ENCODE data around the gene RND2. TPM values are rescaled to one million over a fixed set of nuclear protein-coding genes. Genes with fewer than 3 reads are reported as not detected.
"Not testable (repeated sequence)": the region's sequence is repeated elsewhere in the genome, so short reads cannot be mapped to it uniquely, and the experiment has no call there.

The RND2 gene
- total RNA-seq, result 0.35 TPM
- 1 to 10 TPM in 3 of 8 donors, under 1 TPM in 5; 0.48 to 1.2 (median 0.83) TPM for polyA plus RNA-seq (ENCODE audit: insufficient read depth in 1 of 8, insufficient read length in 8 of 8, low replicate concordance in 1 of 8)
- long read RNA-seq, donor 1, result 0 reads
- long read RNA-seq, donor 2, result 0 reads
- long read RNA-seq, donor 3, partial matches to known transcripts, result 0 of 6 reads
- long read RNA-seq, donor 3, other reads (novel, unspliced or antisense), result 6 of 6 reads
- long read RNA-seq, donor 4, result 0 reads
- long read RNA-seq, donor 5, full-length matches to known transcripts, result 1 of 1 reads
- long read RNA-seq, donor 5, partial matches to known transcripts, result 0 of 1 reads
- long read RNA-seq, donor 5, other reads (novel, unspliced or antisense), result 0 of 1 reads
- long read RNA-seq, donor 6, result 0 reads
- long read RNA-seq, donor 7, full-length matches to known transcripts, result 1 of 1 reads
- long read RNA-seq, donor 7, partial matches to known transcripts, result 0 of 1 reads
- long read RNA-seq, donor 7, other reads (novel, unspliced or antisense), result 0 of 1 reads
- long read RNA-seq, donor 8, result 0 reads
- long read RNA-seq, donor 9, result 0 reads
- long read RNA-seq, donor 10, result 0 reads
- long read RNA-seq, donor 11, result 0 reads

DNA sequence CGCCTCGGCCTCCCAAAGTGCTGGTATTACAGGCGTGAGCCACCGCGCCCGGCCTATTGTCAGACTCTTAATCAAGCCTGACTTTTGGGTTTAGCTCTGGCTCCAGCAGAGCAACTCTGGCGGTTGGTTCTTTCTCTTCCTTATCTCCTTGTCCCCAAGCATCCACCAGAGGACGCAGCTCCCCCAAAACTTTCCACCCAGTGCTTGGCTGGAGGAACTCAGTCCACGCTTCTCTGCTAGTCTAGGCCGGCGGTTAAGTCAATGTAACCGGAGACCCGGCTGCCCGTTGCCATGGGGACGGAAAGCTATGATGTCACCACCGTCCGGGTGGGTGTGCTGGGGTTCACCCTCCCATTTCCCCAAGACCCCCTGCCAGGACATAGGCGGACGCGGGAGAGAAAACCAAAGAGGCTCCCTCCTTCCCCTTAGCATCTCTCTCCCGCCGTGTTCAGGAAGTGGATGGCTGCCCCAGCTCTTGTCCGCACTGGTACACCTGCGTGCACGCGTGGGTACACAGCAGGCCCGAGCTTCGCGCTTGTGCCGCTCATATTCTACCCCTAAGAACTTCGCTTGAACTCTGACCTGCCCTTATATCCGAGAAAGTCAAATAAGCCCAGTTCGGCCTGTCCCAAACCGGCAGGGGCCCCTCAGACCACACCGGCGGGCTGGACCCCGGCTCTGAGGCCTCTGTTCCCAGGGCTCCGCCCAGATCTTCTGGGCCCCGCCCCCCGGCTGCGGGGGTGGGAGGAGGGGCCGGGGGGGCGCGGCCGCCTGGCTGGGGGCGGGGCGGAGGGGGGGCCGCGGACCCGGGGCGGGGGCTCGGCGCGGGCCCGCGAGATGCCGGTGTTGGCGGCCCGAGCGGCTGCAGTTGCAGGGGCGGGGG, at the start of gene RND2:
TSS of gene RND2 (plus strand) at position 825 of the 883 bp plus-strand sequence. CDS start 117 bp downstream, outside the sequence.
- H3K4me1 ChIP-seq (ENCODE audit: control insufficient read depth, insufficient read depth, low read length), result peaks cover 32% of the 10 kb centered on the region
- peaks cover 2% of the 10 kb centered on the region for H3K27me3 ChIP-seq (ENCODE audit: control insufficient read depth, insufficient read depth, low read length)
- H3K36me3 ChIP-seq (ENCODE audit: control insufficient read depth, insufficient read depth, low read length), result peaks cover 5% of the 10 kb centered on the region
- peak; percentile 98 for DNase-seq
- no peaks in the 10 kb centered on the region for H3K9me3 ChIP-seq (replicated peaks; ENCODE audit: control insufficient read depth, low read depth, low read length)
- under 1% methylated on average over 46 of the region's 61 CpGs for WGBS (ENCODE audit: insufficient coverage)
- peak within 1 kb of the TSS; percentile 85 for H3K27ac ChIP-seq (ENCODE audit: low read length)
- peak within 1 kb of the TSS; percentile 59 for H3K4me3 ChIP-seq (ENCODE audit: low read length)

DNA sequence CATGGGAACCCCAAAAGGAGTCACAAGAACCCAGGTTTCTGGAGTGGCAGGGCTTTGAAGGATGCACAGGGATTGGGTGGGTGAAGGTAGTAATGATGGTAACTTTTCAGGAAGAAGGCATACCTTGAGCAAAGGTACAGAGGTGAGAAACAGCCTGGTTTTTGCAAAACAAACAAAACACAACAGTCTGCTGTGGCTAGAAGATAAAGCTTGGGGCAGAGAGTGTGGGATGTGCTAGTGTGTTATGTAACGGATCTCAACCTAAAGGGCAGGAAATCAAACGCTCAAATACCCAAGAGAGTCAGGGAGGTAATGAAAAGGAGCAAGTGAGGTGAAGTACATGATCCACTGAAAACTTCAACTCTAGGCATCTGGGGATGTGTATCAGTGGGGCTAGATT, 49.8 kb upstream of the RND2 start:
- Histone ChIP-seq H3K36me3 (ENCODE audit: control insufficient read depth, insufficient read depth, low read length) (no peaks in the 10 kb centered on the region), H3K4me1 (ENCODE audit: control insufficient read depth, insufficient read depth, low read length) (peaks cover 9% of the 10 kb centered on the region), H3K4me3 (ENCODE audit: low read length) (no peak overlapping the region), H3K27ac (ENCODE audit: low read length) (no peak overlapping the region), H3K9me3 (replicated peaks; ENCODE audit: control insufficient read depth, low read depth, low read length) (no peaks in the 10 kb centered on the region), H3K27me3 (ENCODE audit: control insufficient read depth, insufficient read depth, low read length) (no peaks in the 10 kb centered on the region)
- no peak for DNase-seq
- 28% methylated on average over 2 of the region's 2 CpGs for WGBS (ENCODE audit: insufficient coverage)

DNA sequence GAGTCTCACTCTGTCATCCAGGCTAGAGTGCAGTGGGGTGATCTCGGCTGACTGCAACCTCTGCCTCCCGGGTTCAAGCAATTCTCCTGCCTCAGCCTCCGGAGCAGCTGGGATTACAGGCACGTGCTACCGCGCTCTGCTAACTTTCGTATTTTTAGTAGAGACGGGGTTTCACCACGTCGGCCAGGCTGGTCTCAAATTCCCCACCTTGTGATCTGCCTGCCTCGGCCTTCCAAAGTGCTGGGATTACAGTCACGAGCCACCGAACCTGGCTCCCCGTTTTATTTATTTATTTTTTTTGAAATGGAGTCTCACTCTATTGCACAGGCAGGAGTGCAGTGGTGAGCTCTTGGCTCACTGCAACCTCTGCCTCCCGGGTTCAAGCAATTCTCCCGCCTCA, 49.3 kb upstream of the RND2 start:
- H3K4me3 ChIP-seq (ENCODE audit: low read length); H3K9me3 ChIP-seq (replicated peaks; ENCODE audit: control insufficient read depth, low read depth, low read length); H3K27me3 ChIP-seq (ENCODE audit: control insufficient read depth, insufficient read depth, low read length); DNase-seq; H3K27ac ChIP-seq (ENCODE audit: low read length); H3K36me3 ChIP-seq (ENCODE audit: control insufficient read depth, insufficient read depth, low read length): not testable (repeated sequence)
- peaks cover 10% of the 10 kb centered on the region for H3K4me1 ChIP-seq (ENCODE audit: control insufficient read depth, insufficient read depth, low read length)
- WGBS (ENCODE audit: insufficient coverage), result 66% methylated on average over 10 of the region's 16 CpGs

GRCh38 chr17:42979511-42980273, 45.3 kb upstream of the RND2 start, which contains the start of gene PTGES3L:
Gene PTGES3L, minus strand, starts transcription at chr17:42980080. Its CDS starts 27 bp downstream, at chr17:42980053.
- H3K4me3 ChIP-seq (ENCODE audit: low read length), result peak within 1 kb of the TSS; percentile 77
- no peaks in the 10 kb centered on the region for H3K27me3 ChIP-seq (ENCODE audit: control insufficient read depth, insufficient read depth, low read length)
- H3K27ac ChIP-seq (ENCODE audit: low read length), result peak within 1 kb of the TSS; percentile 84
- DNase-seq, result peak; percentile 87
- peaks cover 2% of the 10 kb centered on the region for H3K36me3 ChIP-seq (ENCODE audit: control insufficient read depth, insufficient read depth, low read length)
- H3K4me1 ChIP-seq (ENCODE audit: control insufficient read depth, insufficient read depth, low read length), result peaks cover 16% of the 10 kb centered on the region
- 24% methylated on average over 12 of the region's 21 CpGs for WGBS (ENCODE audit: insufficient coverage)
- no peaks in the 10 kb centered on the region for H3K9me3 ChIP-seq (replicated peaks; ENCODE audit: control insufficient read depth, low read depth, low read length)

- Histone ChIP-seq H3K9me3 (replicated peaks; ENCODE audit: control insufficient read depth, low read depth, low read length) (no peaks in the 10 kb centered on the region), H3K4me1 (ENCODE audit: control insufficient read depth, insufficient read depth, low read length) (peaks cover 16% of the 10 kb centered on the region), H3K27me3 (ENCODE audit: control insufficient read depth, insufficient read depth, low read length) (no peaks in the 10 kb centered on the region), H3K4me3 (ENCODE audit: low read length) (peak within 1 kb of the TSS; percentile 77), H3K27ac (ENCODE audit: low read length) (peak within 1 kb of the TSS; percentile 84), H3K36me3 (ENCODE audit: control insufficient read depth, insufficient read depth, low read length) (peaks cover 2% of the 10 kb centered on the region)
- DNase-seq, result peak; percentile 92
- WGBS (ENCODE audit: insufficient coverage), result under 1% methylated on average over 39 of the region's 39 CpGs
Observed at GRCh38 chr17:42980274-42980765, 44.7 kb upstream of the RND2 start, which contains the start of gene RUNDC1. Gene RUNDC1, plus strand, starts transcription at chr17:42980565. Its CDS starts 12 bp downstream, at chr17:42980577.

DNA sequence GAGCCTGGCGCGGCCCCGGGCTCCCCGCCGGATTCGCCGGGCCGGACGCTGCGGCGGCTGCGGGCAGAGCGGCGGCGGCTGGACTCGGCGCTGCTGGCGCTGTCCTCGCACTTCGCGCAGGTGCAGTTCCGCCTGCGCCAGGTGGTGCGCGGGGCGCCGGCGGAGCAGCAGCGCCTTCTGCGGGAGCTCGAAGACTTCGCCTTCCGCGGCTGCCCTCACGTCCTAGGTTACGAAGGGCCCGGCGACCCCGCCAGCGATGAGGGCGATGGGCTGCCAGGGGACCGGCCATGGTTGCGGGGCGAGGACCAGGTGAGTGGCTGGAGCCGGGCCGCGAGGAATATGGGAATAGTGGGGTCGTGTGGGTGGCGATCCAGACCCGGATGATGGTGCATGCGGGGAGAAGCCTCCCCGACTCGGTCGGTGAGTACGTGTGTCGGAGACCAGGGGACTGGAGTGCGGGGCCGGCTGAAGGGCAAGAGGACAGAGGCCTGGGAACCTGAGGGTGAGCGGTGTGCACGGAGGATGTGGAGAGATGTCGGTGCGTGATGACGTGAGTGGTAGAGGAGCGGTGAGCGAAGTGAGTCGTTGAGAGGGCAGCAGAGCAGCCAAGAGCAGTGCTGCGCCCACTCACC, 44.1 kb upstream of the RND2 start:
- WGBS (ENCODE audit: insufficient coverage), result under 1% methylated on average over 63 of the region's 67 CpGs
- no peaks in the 10 kb centered on the region for H3K27me3 ChIP-seq (ENCODE audit: control insufficient read depth, insufficient read depth, low read length)
- DNase-seq, result peak; percentile 42
- H3K4me1 ChIP-seq (ENCODE audit: control insufficient read depth, insufficient read depth, low read length), result peaks cover 16% of the 10 kb centered on the region
- H3K4me3 ChIP-seq (ENCODE audit: low read length), result peak overlapping the region; percentile 77
- H3K9me3 ChIP-seq (replicated peaks; ENCODE audit: control insufficient read depth, low read depth, low read length), result no peaks in the 10 kb centered on the region
- peaks cover 4% of the 10 kb centered on the region for H3K36me3 ChIP-seq (ENCODE audit: control insufficient read depth, insufficient read depth, low read length)
- peak overlapping the region; percentile 84 for H3K27ac ChIP-seq (ENCODE audit: low read length)

DNA sequence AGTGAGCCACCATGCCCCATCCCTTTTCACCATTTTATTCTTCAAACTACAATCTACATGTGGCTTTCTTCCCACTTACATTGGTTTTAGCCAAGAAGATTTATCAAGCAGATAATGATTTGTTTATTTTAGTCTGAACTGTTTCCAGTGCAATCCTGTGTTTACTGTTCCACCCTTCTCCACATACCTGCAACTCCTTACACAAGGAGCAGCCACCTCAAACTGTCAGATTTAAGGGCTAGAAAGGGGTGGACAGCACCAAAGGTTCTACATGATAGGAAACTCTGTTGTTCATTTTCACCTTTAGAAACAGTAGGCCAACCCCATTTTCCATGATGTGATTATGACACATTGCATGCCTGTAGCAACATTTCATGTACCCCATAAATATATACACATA, 42.8 kb upstream of the RND2 start:
- DNase-seq, result no peak
- no peak overlapping the region for H3K4me3 ChIP-seq (ENCODE audit: low read length)
- H3K27ac ChIP-seq (ENCODE audit: low read length), result no peak overlapping the region
- no peaks in the 10 kb centered on the region for H3K27me3 ChIP-seq (ENCODE audit: control insufficient read depth, insufficient read depth, low read length)
- peaks cover 7% of the 10 kb centered on the region for H3K36me3 ChIP-seq (ENCODE audit: control insufficient read depth, insufficient read depth, low read length)
- H3K9me3 ChIP-seq (replicated peaks; ENCODE audit: control insufficient read depth, low read depth, low read length), result no peaks in the 10 kb centered on the region
- H3K4me1 ChIP-seq (ENCODE audit: control insufficient read depth, insufficient read depth, low read length), result peaks cover 16% of the 10 kb centered on the region

GRCh38 chr17:42985225-42985624, 39.8 kb upstream of the RND2 start:
- H3K4me3 ChIP-seq (ENCODE audit: low read length), result no peak overlapping the region

DNA sequence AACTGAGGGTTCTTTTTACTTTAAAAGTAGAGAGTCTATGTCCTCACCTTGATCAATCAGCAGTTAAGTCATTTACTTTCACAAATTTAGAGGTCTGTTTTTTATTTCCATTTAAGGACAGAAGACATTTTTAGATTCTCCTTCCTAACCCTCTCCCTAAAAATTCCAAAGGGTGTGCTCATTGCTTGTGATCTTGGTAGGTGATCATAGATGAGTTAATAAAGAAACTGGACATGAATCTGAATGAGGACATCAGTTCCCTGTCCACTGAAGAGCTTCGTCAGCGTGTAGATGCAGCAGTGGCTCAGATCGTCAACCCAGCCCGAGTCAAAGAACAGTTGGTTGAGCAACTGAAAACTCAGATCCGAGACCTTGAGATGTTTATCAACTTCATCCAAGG, 35.9 kb upstream of the RND2 start:
- DNase-seq, result no peak
- Histone ChIP-seq H3K4me3 (ENCODE audit: low read length) (no peak overlapping the region), H3K27me3 (ENCODE audit: control insufficient read depth, insufficient read depth, low read length) (no peaks in the 10 kb centered on the region), H3K36me3 (ENCODE audit: control insufficient read depth, insufficient read depth, low read length) (peaks cover 43% of the 10 kb centered on the region), H3K27ac (ENCODE audit: low read length) (no peak overlapping the region), H3K4me1 (ENCODE audit: control insufficient read depth, insufficient read depth, low read length) (no peaks in the 10 kb centered on the region), H3K9me3 (replicated peaks; ENCODE audit: control insufficient read depth, low read depth, low read length) (no peaks in the 10 kb centered on the region)
- 80% methylated on average over 1 of the region's 5 CpGs for WGBS (ENCODE audit: insufficient coverage)

More at GRCh38 chr17:42985225-42985624, 39.8 kb upstream of the RND2 start:
- Histone ChIP-seq H3K27ac (ENCODE audit: low read length) (no peak overlapping the region), H3K4me1 (ENCODE audit: control insufficient read depth, insufficient read depth, low read length) (peaks cover 8% of the 10 kb centered on the region), H3K27me3 (ENCODE audit: control insufficient read depth, insufficient read depth, low read length) (no peaks in the 10 kb centered on the region), H3K9me3 (replicated peaks; ENCODE audit: control insufficient read depth, low read depth, low read length) (no peaks in the 10 kb centered on the region), H3K36me3 (ENCODE audit: control insufficient read depth, insufficient read depth, low read length) (peaks cover 27% of the 10 kb centered on the region)
- WGBS (ENCODE audit: insufficient coverage), result no CpG with 5 or more reads among the region's 1 CpG
- DNase-seq, result peak; percentile 54

All from muscle of leg (tissue), 16 donors.